NOMO-1 treated with dmso at 0.1 percent for 144 hours (cell line): ENCODE data around the gene DMPK.
A peak's percentile ranks its signal among the peaks of the same experiment; 100 is the strongest.

ENCODE experiments used
- DNase-seq: peaks from one replicate; lab custom pipeline; 2025; ENCODE audit not compliant: unreplicated experiment; lab: John Stamatoyannopoulos, UW

DMPK gene, protein sequence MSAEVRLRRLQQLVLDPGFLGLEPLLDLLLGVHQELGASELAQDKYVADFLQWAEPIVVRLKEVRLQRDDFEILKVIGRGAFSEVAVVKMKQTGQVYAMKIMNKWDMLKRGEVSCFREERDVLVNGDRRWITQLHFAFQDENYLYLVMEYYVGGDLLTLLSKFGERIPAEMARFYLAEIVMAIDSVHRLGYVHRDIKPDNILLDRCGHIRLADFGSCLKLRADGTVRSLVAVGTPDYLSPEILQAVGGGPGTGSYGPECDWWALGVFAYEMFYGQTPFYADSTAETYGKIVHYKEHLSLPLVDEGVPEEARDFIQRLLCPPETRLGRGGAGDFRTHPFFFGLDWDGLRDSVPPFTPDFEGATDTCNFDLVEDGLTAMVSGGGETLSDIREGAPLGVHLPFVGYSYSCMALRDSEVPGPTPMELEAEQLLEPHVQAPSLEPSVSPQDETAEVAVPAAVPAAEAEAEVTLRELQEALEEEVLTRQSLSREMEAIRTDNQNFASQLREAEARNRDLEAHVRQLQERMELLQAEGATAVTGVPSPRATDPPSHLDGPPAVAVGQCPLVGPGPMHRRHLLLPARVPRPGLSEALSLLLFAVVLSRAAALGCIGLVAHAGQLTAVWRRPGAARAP

DNA sequence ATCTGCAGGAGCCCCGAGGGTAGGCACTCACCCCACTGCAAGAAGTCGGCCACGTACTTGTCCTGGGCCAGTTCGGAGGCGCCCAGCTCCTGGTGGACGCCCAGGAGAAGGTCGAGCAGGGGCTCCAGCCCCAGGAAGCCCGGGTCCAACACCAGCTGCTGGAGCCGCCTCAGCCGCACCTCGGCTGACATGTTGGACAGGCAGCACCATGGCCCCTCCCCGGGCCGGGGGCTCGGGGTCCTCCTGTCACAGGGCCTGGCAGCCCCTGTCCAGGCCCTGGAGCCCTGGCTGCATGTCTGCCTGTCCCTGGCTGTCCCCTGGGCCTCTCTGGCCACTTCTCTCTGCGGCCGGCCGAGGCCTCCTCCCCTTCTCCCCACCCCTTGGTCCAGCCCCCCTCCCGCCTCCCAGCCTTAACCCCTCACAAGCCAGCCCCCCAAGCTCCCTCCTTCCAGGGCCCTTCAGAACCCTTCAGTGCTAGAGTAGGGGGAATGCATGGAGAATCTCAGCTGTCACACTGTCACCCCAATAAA lies at the start of gene DMPK:
TSS of gene DMPK (minus strand) at position 329 of the 530 bp plus-strand sequence. CDS start at position 191, 138 bp downstream.
- DNase-seq = no peak

DNA sequence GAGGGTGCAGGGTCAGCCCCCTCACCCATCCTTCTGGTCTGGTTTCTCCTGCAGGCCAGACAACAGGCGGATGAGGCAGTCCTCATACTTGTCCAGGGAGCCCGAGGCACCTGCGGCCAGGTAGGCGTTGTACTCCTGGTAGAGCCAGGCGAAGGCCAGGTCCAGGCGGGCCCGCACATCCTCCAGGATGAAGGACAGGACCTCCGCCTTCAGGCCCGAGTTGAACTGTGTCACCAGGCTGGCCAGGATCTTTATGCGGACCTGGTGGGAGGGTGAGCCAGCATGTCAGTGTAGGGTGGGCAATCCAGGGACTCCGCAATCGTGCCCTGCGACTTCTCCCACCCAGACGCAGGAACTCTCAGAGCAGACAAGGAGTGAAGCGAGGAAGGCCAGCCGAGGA lies 46.7 kb upstream of the DMPK start:
- DNase-seq = no peak

DNA sequence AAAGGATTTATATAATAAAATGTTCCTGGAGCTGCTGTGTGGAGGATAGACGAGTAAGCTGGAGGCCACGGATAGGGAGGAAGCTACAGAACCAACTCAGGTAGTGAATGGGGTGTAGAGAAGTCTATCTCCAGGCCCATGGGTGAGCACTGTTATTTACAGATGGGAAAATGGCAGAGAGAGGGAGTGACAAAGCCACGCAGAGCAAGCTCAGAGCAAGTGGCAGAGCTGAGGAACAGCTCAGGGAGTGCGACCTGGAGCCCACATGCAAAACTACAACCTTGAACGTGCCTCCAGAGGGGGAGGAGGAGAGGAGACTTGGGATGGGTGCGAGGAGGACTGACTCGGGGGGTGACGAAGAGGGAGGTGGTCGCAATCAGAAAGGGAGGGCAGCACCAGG lies 46.2 kb upstream of the DMPK start:
- no peak for DNase-seq

DNA sequence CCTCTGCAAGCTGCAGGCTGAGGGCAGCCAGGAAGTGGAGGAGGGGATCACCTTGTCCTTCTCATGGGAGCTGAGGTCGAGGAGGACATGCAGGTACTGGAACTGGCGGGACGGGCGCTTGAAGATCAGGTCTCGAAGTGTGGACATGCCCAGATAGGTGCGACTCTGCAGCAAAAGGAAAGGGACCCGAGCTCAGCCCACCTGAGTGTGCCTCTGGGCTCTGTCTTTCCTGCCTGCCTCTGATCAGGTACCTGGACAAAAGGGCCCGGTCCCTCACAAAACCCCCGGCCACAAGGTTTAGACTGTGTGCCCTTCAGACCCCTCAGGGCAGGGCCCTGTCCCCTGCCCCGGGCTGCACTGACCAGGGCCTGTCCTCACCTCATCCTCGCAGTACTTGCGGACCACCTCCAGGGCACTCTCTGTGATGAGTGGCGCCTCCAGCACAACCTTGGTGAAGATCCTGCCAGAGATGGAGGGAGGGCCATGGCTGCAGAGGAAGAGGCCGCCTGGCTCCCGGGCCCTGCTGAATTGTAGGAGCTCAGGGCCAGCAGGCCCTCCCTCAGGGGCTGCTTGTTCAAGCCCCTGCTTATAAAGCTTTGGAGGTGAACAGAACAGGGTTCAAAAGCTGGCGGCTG lies 45.3 kb upstream of the DMPK start:
- no peak for DNase-seq

DNA sequence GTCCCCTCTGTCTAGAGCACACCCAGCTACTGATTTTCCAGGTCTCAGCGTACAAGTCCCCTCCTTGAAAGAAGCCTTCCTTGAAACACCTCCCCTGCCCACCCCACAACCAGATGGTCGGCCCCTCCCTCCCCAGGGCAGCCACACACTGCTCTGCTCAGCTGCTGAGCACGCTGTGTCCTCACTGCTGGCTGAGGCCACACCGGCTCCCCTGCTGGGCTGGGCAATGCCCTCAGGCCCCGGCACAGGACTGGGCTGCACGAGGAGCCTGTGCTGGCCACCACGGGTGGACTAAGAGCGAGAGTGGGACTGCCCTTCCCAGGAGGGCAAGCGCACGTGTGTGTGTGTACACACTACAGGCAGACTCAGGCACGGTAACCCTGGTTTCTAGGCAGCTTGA lies 44.6 kb upstream of the DMPK start:
- DNase-seq = no peak

DNA sequence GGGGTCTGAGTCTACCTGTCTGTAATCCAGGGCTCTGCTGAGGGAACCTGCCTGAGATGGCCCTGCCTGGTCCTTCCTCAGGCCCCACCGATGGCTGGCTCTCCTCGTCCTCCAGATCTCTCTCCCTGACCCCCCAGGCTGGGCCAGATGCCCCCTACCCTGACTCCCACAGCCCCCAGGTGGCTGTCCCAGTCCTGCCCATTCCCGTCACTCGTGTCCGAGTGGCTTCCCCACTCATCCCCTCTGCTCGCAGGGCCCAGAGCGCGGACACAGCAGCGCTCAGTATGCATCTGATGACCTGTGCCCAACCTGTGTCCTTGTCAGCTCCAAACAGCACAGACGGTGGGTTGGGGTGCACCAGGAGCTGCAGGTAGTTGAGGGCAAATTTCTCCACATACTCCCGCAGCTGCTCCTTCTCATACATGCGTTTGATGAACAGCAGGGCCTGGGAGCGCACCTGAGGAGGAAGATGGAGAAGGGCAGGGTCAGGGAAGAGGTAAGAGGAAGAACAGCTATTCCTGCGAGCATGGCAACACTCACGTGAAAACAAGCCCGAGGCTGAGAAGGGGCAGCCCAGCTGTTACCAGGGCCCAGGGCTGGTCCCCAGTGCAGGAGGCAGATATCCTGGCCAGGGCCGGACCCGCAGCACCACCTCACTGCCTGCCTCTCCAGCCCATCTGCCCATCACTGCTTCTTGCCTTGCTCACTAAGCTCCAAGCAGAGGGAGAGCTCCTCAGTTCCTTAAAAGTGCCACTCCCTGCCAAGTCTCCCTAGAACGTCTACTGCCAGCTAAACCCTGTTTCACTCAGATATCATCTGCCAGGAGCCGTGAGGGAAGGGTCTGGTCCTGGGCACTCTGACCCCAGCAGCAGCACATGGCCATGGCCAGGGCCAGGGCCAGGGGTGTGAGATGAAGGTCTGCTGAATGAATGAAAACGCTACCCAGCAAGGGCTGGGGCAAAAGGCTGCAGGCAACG lies 43.9 kb upstream of the DMPK start:
- DNase-seq = no peak

DNA sequence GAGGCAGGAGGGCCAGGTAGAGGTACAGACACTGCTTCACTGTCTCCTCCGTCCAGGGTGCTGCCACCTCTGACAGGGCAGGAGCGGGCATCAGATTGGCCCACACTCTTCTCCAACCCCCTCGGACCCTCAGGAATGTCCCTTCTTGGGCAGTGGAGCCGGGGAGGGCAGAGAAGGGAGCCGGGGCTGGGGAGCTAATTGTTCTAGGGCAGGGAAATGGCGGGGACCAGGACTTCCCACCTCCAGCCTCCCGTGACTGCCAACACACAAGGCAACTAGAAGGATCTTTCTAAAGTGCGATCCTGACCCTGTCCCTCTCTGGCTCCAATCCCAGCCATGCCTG lies 42.9 kb upstream of the DMPK start:
- DNase-seq = no peak

DNA sequence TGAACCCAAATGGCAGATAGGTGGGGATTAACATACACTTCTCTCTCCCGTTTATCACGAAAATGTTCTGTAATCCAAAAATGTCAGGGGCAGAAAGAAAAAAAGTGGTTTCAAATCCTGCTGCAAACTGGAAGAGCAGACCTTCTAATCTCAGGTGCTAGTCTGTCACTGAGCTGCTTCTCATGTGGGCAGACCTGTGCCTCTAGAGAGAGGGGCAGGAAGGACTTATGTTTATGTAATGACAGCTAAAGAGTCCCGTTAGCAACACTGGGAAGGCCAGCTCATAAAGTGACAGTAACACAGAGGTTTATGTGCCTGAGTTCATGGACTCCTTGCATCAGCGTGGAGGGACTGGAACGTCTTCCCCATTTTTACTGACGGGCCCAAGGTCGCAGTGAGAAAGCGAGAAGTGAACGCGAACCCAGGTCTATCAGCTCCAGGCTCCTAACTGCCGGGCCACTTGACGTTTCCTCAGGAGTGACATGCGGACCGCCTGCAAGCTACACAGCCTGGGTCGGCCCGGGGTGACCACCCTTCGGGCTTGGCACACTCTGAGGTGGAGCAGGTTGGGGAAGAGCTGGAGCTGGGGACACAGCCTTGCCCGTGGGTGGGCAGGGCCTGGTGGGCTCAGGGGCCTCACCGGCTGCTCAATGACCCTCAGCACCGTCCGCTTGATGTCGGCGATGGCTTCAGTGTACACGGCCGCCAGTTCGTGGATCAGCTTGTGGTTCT lies 42.4 kb upstream of the DMPK start:
- DNase-seq = no peak

DNA sequence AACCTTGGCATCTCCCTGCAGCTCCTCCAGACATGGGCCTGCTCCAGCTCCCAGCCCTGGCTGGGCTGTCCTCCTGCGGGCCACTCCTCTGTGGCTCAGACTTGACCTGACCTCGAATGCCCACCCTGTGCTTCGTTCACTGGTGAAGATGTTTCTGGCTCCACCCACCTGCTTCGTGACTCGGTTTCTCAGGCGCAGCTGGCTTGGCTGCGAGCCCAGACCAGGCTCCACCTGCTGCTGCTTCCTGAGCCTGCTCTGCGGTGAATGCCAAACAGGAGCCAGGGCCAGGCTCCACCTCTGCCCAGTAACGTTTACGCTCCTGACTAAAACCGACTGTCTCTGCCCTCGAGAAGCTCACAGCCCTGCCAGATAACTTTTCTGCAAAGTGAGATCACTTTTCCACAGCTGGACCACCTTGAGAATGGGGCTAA lies 41.8 kb upstream of the DMPK start:
- DNase-seq = no peak

DNA sequence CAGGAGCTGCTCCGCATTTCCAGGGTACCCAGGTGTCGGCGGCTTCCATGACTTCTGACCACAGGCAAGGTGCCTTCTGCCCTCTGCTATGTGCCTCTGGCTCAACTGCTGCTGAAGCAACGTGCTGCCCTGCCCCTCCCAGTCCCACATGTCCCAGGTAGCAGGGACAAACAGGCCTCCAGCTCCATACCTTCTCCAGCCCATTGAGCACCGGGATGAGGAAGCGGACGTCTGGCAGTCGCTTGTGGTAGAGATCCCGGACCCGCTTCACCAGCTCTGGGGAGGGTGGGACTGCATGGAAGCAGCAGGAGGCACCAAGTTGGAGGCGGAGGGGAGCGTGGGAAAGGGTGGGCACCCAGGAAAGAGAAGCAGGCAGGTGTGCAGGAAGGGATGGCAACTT lies 40.9 kb upstream of the DMPK start:
- DNase-seq = no peak

DNA sequence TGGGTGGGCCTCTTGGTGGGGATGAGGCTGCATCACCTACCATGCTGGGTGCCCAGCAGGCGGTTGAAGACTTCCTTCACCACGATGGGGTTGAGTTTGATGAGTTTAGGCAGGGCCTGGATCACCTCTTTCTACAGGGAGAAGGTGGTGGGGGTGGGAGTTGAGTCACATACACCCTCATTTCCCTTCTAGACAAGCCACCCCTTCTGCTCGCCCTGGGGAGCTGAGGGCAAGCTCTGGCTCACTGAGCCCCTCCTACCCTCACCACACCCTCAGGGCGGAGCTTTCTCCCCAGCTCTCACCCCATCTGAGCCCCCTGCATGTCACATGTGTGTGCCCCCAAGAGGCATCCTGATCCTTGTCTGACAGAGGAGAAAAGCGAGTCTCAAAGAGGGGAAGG lies 40.4 kb upstream of the DMPK start:
- no peak for DNase-seq

DNA sequence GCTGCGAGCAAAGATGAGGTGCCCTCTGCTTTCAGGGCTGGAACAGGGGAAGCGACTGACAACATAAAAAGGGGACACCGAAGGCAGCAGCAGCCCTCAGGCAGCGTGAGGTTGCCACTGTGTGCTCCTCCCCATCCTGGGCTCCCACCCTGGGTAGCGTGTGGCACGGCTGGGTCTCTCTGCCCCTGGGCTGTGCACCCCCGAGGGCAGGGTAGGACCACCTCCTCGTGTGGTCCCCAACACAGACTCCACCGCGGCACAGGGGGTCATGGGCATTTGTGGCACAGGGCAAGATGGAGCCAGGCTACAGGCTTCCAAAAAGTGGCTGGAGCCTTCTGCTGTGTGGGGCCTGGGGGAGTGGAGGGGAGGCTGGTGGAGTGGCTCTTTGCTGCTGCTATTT lies 39.3 kb upstream of the DMPK start:
- no peak for DNase-seq

DNA sequence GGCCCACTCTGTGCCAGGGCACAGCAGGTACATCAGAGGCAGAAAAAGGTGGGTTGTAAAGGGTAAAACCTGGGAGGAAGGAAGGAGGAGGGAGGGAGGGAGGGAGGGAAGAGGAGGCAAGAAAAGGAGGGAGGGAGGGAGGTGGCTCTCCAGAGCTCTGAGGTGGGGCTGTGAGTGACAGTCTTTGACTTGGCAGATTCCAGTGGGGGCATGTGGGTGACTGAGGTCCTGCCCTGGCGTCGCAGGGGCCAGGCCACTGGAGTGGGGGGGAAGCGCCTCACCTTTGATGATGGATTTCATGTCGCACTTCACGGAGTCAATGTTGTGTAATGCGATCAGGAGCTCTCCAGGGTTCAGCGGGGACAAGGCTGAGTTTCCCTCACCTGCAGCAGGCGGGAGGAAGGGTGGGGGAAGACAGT lies 38.8 kb upstream of the DMPK start:
- no peak for DNase-seq

DNA sequence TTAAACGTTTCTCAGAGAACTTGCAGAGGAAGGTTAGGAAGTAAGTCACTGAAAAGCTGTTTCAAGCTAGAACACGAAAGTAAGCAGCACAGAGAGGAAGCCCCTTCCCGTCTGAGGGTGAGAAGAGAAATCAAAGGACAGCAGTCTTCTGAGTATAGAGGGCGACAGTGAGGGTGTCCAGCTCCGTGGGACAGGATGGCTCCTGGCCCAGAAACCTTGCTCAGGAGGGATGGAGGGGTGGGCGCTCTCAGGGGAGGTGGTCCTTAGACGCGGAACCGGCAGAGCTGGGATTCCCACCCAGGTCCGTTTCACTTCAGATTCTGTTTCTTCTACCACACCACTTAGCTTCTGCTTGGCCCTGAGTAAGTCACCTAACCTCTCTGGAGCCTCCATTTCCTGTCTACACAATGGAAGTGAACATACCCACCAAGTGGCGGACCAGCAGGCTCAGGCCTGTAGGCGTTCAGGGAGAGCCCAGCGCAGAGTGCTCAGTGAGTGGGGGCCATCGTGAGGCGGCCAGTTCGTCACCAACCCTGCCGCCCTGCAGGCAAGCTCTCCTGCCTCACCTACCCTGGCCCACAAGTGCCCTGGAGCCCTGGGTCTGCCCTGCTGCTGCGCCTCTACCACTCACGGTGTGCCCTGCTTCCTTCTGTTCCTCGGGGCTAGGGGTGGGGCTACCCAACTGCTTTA lies 38.3 kb upstream of the DMPK start:
- no peak for DNase-seq

DNA sequence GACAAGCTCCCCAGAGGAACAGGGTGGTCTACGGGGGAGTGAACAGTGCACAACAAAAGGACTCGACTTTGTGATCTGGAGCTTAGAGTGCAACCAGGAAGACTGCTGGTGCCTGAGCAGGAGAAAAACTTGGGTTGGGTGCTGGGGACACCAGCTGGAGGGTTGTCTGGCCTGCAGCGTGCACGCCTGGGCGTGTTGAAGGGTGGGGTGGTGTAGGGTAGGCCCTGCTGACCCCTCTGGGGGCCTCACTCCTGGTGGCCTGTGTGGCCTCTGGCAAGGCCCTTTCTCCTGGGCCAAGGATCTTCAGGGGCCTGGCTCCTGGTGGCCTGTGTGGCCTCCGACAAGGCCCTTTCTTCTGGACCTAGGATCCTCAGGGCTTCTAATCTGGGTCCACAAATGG lies 37.5 kb upstream of the DMPK start:
- DNase-seq = no peak

DNA sequence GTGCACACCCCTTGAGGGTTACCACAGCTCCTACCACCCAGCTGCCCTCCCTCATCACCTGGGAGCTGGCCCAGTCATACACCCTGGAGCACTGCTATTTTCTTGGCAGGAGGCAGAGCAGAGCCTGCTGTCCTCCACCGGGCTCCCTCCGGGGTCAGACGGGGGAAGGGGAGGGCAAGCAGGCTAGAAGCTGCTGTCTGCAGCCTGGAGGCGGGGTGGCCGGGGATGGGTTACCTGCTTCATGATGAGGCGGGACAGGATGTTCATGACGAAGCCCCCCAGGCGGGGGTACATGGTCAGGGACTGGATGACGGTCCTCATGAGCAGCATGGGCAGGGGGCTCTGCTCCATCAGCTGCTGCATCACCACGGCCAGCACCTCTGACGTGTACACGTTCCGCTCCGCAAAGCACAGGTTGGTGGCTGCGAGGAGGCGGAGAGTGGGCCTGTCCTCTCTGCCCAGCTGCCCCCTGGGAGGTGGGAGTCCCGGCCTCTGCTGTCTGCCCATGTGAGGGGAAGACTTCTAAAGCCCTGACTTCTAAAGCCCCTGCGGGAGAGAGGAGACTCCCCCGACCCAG lies 35.5 kb upstream of the DMPK start:
- no peak for DNase-seq

DNA sequence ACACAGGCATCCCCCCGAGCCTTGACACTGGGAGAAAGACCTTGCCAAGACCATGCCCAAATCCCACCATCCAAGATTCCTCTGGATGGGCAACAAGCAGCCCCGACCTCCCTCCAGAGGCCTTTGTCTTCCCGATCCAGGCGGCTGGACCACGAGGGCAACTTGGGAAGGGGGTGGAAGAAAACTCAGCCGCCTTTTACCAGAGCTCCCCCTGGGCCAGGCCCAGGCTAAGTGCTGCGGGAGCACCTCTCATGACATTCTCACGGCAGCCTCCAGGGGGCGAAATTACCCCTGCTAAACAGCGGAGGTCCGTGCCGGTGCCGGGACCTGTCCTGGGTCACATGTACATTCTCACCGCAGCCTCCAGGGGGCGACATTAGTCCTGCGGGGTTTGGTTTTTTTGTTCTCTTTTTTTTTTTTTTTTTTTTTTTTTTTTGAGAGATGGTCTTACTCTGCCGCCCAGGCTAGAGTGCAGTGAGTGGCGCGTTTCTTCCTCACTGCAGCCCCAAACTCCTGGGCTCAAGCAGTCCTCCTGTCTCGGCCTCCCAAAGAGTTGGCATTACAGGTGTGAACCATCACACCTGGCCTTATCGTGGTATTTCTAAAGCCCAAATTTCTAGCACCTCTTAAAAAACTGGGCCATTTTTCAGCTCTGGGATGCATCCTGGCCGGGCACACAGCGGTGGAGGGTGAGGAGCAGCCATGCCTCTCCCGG lies 34.9 kb upstream of the DMPK start:
- peak; percentile 87 for DNase-seq

DNA sequence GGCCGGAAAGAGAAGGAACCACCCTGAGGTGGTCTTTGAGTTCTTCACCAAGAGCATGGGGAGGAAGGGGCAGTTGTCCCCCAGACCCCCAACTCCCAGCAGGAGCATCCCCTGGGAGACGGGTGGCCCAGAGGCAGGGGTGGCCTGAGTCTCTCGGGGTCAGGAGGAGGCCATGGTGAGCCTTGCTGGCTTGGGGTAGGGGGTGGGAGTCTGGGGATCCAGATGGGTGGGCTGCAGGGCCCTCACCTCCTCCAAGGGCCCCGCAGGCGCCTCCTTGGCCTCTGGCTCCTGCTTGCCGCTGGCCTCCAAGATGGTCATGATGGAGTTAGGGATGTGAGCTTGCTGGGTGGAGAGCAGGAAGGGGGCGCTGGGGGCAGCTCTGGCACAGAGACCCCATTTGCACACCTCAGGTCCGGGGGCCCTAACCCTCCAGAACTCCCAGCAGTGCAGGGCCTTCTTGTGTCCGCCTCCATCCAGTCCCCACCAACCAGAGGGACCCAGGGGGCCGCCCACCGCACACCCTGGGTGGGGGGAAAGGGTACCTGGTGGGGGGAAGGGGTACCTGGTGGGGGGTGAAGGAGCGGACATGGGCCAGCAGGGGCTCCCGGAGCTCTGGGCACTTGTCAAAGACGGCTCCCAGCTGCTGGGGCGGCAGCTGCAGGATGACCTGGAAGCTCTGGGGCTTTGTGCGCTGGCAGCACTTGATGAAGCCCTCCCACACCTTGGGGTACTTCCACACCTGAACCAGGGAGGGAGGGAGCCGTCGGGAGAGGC lies 34.1 kb upstream of the DMPK start:
- no peak for DNase-seq
